DOHH2 (cell line): ENCODE measurements around the gene PARP2.
"Not testable (repeated sequence)": the region's sequence is repeated elsewhere in the genome, so short reads cannot be mapped to it uniquely, and the experiment has no call there.

Source experiments
- H3F3A ChIP-seq: fragments of 200-600 bp; sonication (generic), shearing (Covaris generic); 2 replicates; pipeline ENCODE4 v1.6.0; 2016; ENCODE audit warnings: antibody characterized with exemption, mild to moderate bottlenecking; ENCODE audit not compliant: control insufficient read depth, insufficient read depth
- H3K27ac ChIP-seq: fragments of 200-600 bp; sonication (generic); 2 replicates; pipeline ENCODE4 v1.5.1; 2014; ENCODE audit warnings: low read depth, mild to moderate bottlenecking, low read length, moderate library complexity
- H3K27me3 ChIP-seq: fragments of 200-600 bp; sonication (generic); 2 replicates; pipeline ENCODE4 v1.6.1; 2014; ENCODE audit warnings: mild to moderate bottlenecking, low read length, mixed read lengths; ENCODE audit not compliant: control insufficient read depth
- H3K36me3 ChIP-seq: fragments of 200-600 bp; sonication (generic); 2 replicates; pipeline ENCODE4 v1.6.1; 2014; ENCODE audit warnings: mild to moderate bottlenecking, low read length, moderate library complexity, mixed read lengths; ENCODE audit not compliant: control insufficient read depth
- H3K4me1 ChIP-seq: fragments of 200-600 bp; sonication (generic); 2 replicates; pipeline ENCODE4 v1.6.1; 2014; ENCODE audit warnings: mild to moderate bottlenecking, low read length, mixed read lengths; ENCODE audit not compliant: control insufficient read depth
- H3K4me2 ChIP-seq: fragments of 200-600 bp; sonication (generic); 2 replicates; pipeline ENCODE4 v1.6.0; 2014; ENCODE audit warnings: mild to moderate bottlenecking, low read length, moderate library complexity
- H3K4me3 ChIP-seq: fragments of 200-600 bp; sonication (generic); 2 replicates; pipeline ENCODE4 v1.5.1; 2014; ENCODE audit warnings: mild to moderate bottlenecking, low read length, mixed read lengths
- H3K79me2 ChIP-seq: fragments of 200-600 bp; sonication (generic); 2 replicates; pipeline ENCODE4 v1.6.1; 2014; ENCODE audit warnings: mild to moderate bottlenecking, low read length, mixed read lengths; ENCODE audit not compliant: control insufficient read depth
- H3K9me2 ChIP-seq: fragments of 200-600 bp; sonication (generic); replicated peaks from 2 replicates; pipeline ENCODE4 v1.6.1; 2014; ENCODE audit warnings: mild to moderate bottlenecking, low read length, mixed read lengths; ENCODE audit not compliant: control insufficient read depth
- H3K9me3 ChIP-seq: fragments of 200-600 bp; sonication (generic); 2 replicates; pipeline ENCODE4 v1.6.1; 2014; ENCODE audit warnings: antibody characterized with exemption, low read length, mixed read lengths; ENCODE audit not compliant: control insufficient read depth, insufficient read depth
- H4K20me1 ChIP-seq: fragments of 200-600 bp; sonication (generic); 2 replicates; pipeline ENCODE4 v1.6.0; 2014; ENCODE audit warnings: low read depth, mild to moderate bottlenecking, antibody characterized with exemption, low read length, moderate library complexity; ENCODE audit not compliant: control insufficient read depth, insufficient read depth
- EZH2phosphoT487 ChIP-seq: fragments of 200-600 bp; sonication (generic); IDR thresholded peaks from 2 replicates; pipeline ENCODE4 v1.6.1; 2017; ENCODE audit warnings: borderline replicate concordance, mild to moderate bottlenecking, antibody characterized with exemption, low read length, moderate library complexity, mixed read lengths
- TF ChIP-seq, protein P1 (sequence below): fragments of 200-600 bp; sonication (generic); IDR thresholded peaks from one replicate; pipeline ENCODE4 v1.5.1; 2014; ENCODE audit warnings: antibody characterized with exemption, mild to moderate bottlenecking, low read depth, low read length; ENCODE audit not compliant: poor library complexity, severe bottlenecking

Gene PARP2

DNA sequence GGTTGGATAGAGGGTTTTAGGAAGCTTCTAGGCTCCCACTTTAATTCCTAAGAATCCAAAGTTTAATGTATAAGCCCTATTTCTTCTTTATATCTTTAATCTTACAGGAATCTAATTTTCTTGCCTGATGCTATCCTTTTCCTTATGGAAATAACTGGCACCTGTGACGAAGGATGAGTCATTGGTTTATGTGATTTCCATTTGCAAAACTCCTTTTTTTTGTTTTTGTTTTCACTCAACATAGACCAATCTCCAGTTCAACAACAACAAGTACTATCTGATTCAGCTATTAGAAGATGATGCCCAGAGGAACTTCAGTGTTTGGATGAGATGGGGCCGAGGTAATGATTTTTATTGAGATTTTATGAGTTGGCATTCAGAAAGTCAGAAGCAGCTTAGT, 6.8 kb downstream of the PARP2 start:
- Histone ChIP-seq H3K4me1 (no peaks in the 10 kb centered on the region), H3K9me3 (no peaks in the 10 kb centered on the region), H3F3A (no peaks in the 10 kb centered on the region), H3K4me2 (no peak overlapping the region), H4K20me1 (no peaks in the 10 kb centered on the region), H3K4me3 (no peak overlapping the region), H3K27ac (no peak overlapping the region), H3K27me3 (no peaks in the 10 kb centered on the region), H3K9me2 (no peaks in the 10 kb centered on the region), H3K79me2 (peaks cover 7% of the 10 kb centered on the region), H3K36me3 (peaks cover 90% of the 10 kb centered on the region)
- TF ChIP-seq, protein P1, sequence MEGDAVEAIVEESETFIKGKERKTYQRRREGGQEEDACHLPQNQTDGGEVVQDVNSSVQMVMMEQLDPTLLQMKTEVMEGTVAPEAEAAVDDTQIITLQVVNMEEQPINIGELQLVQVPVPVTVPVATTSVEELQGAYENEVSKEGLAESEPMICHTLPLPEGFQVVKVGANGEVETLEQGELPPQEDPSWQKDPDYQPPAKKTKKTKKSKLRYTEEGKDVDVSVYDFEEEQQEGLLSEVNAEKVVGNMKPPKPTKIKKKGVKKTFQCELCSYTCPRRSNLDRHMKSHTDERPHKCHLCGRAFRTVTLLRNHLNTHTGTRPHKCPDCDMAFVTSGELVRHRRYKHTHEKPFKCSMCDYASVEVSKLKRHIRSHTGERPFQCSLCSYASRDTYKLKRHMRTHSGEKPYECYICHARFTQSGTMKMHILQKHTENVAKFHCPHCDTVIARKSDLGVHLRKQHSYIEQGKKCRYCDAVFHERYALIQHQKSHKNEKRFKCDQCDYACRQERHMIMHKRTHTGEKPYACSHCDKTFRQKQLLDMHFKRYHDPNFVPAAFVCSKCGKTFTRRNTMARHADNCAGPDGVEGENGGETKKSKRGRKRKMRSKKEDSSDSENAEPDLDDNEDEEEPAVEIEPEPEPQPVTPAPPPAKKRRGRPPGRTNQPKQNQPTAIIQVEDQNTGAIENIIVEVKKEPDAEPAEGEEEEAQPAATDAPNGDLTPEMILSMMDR: no peak
- TF ChIP-seq EZH2phosphoT487: no peak

- TF ChIP-seq, protein P1: no peak
- TF ChIP-seq EZH2phosphoT487: no peak
- H3K27ac ChIP-seq: no peak overlapping the region
- no peaks in the 10 kb centered on the region for H3K9me3 ChIP-seq
- H3K4me2 ChIP-seq: no peak overlapping the region
- H3K27me3 ChIP-seq: no peaks in the 10 kb centered on the region
- peaks cover 89% of the 10 kb centered on the region for H3K36me3 ChIP-seq
- no peaks in the 10 kb centered on the region for H3F3A ChIP-seq
- H3K9me2 ChIP-seq: no peaks in the 10 kb centered on the region
- no peak overlapping the region for H3K4me3 ChIP-seq
- H3K4me1 ChIP-seq: no peaks in the 10 kb centered on the region
- H3K79me2 ChIP-seq: peaks cover 1% of the 10 kb centered on the region; the same call in 1 of the 2 replicates
- H4K20me1 ChIP-seq: no peaks in the 10 kb centered on the region
Observed at GRCh38 chr14:20350860-20351259, 7.4 kb downstream of the PARP2 start.

DNA sequence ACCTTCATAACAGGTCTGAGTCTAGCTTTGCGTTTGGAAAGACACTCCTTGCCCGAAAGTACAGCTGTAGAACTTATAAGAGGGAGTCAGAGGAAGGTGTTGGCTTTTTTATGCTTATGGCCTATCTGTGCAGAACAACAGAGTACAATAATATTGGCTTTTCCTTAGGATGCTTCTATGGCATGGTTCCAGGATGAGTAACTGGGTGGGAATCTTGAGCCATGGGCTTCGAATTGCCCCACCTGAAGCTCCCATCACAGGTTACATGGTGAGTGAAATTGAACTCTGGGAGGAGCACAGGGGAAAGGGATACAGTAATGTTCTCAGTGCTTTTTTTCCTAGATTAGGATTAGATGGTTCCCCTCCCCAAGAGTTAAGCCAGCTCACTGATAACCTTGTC, 13.0 kb downstream of the PARP2 start:
- no peak overlapping the region for H3K4me2 ChIP-seq
- no peaks in the 10 kb centered on the region for H4K20me1 ChIP-seq
- peaks cover 83% of the 10 kb centered on the region for H3K36me3 ChIP-seq
- TF ChIP-seq, protein P1: no peak
- H3K4me3 ChIP-seq: no peak overlapping the region
- no peaks in the 10 kb centered on the region for H3K9me3 ChIP-seq
- H3K27ac ChIP-seq: no peak overlapping the region
- H3F3A ChIP-seq: peaks cover 8% of the 10 kb centered on the region; the same call in 1 of the 2 replicates
- H3K79me2 ChIP-seq: no peaks in the 10 kb centered on the region
- H3K27me3 ChIP-seq: no peaks in the 10 kb centered on the region
- no peaks in the 10 kb centered on the region for H3K9me2 ChIP-seq
- no peaks in the 10 kb centered on the region for H3K4me1 ChIP-seq

DNA sequence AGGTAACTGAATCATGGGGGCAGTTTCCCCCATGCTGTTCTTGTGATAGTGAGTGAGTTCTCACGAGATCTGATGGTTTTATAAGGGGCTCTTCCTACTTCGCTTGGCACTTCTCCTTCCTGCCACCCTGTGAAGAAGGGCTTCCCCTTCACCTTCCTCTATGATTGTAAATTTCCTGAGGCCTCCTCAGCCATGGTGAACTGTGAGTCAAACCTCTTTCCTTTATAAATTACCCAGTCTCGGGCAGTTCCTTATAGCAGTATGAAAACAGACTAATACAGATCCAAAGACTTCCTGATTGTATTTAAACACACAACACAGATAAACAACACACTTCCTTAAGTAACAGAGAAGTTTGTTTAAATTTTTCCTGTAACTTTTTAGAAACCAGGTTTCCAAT, 15.0 kb downstream of the PARP2 start:
- H3K4me1 ChIP-seq, H3K79me2 ChIP-seq, H3K4me2 ChIP-seq, H3K9me3 ChIP-seq, H3K4me3 ChIP-seq, H3K27me3 ChIP-seq, H3K27ac ChIP-seq, H4K20me1 ChIP-seq, H3K9me2 ChIP-seq, H3F3A ChIP-seq: not testable (repeated sequence)
- peaks cover 66% of the 10 kb centered on the region for H3K36me3 ChIP-seq
